Kidney glomerular epithelial cell (primary cell): ENCODE measurements around the gene DAB1.

ENCODE experiments used
- DNase-seq: peaks from one replicate; lab custom pipeline; 2025; lab: John Stamatoyannopoulos, UW

DAB1 gene

GRCh38 chr1:57072401-57073110 is 351.3 kb downstream of the DAB1 start:
- no peak for DNase-seq

DNA sequence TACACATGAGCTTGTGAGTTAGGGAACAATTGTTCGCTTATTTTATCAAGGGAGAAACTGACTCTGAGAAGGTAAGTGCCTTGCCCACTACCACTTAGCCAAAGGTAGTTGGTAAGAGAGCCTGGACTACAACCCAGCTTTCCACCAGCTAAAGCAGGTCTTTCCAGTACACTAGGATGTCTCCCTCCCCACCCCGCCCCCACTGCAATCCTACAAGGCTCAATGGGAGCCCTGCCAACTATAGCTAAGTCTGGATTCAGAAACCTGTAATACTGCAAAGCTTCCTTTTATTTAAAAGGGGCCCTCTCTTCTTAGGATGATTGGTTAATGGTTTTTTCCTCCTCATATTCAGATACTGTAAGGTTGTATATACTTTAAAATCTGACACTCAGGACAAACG is 356.0 kb downstream of the DAB1 start:
- DNase-seq: no peak

DNA sequence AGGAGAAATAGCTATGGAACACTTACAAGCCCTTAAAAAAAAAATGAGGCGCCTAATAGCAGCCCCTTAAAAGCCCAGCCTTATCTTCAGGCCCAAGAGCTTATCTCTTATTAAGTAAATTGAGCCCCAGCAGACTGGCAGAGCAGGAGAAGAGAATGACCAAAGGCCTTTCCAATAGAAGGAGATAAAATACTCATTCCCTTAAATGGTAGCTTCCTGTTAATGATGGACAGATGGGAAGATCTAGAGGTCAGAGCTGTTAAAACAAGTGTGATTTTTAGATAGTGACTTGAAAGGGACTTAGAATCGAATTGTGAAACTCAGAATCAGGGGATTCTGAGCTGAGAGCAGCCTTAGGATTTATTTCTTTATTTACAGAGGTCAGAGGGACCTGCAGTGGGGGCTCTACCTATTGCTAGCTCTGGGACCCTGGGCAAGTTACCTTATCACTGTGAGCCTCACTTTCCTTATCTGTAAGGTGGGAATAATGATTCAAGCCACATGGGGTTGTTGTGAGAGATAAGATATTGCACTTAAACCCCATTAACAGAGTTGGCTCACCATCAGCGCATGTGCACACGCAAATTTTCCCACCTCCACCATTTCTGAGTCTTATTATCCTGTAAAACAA is 356.8 kb downstream of the DAB1 start:
- no peak for DNase-seq

GRCh38 chr1:57065442-57065841 is 358.4 kb downstream of the DAB1 start:
- no peak for DNase-seq

DNA sequence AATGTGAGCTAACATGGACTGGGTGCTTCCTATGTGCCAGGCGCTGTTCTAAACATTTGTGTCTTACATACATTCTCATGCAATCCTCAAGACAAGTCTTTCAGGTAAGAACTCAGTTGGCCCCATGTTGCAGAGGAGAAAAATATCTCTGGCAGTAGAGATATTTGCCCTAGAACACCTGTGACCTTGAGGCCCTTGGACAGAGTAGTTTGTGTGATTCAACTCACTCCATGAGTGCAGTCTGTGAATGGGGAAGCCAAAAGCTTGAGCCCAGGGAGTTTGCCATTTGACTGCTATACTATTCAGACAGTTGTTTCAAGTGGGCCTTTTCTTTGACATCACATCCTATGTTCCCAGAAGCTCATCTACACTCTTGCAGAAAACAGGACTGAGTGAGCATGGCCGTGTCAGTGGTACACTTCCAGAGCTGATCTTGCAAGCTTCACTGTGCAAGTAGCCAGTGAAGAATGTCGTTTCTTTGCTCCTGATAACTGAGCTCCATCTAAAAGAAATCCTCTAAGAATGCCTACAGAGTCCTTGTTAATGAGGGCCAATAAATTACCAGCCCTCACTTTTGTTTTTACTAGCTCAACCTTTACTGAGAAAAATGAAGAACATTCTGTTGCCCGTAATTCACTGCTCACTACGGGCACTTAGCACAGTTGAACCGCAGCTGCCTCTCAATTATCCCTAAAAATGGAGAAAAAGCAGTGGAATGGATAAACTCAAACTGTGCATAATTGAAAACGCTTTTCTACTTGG is 359.3 kb downstream of the DAB1 start:
- DNase-seq: no peak

DNA sequence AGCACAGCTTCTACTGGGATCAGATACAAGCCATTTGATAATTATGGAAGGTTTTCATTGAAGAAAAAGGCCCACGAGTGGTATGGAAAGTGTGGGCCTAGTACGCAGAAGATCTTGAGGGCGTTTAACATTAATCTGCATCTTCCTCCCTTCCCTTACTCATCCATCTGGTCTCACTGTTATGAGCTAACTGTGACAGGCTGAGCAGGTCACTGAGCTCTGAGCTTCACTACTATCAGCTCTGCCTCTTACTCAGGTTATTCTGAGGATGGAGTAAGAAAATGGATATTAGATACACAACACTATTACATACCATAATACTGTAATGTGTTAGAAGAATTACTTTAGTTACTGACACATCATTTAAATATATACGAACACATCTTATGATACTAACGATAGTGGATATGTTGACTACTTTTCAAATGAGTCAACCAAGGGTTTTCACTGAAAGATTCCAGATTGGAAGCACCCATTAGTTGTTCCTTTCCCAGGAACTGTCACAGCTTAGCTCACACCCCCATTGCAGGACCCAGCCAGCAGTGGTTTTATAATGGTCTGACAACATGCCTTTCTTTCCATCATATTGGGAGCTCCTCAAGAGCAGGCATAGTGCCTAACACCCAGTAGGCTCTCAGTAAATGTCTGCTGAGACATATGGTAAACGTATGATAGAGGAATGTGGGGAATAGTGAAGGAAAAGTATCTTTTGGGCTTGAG is 360.3 kb downstream of the DAB1 start:
- DNase-seq: no peak

DNA sequence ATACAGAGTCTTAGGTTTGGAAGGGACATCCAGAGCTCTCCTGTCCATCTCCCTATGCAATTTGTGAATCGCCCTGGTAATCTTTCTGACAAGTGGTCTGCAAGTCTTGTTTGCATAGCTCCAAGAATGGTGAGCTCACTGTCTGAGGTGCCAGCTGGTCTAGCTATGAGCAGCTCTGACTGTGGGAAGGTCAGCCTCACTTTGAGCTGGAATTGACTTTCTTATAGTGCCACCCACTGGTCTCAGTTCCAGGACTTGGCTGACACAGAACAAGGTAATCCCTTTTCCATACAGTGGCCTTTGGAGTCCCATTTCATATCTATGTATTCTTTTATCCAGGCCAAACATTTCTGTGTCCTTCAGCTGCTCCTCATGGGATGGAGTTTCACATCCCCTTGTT is 362.5 kb downstream of the DAB1 start:
- peak; percentile 16 for DNase-seq

DNA sequence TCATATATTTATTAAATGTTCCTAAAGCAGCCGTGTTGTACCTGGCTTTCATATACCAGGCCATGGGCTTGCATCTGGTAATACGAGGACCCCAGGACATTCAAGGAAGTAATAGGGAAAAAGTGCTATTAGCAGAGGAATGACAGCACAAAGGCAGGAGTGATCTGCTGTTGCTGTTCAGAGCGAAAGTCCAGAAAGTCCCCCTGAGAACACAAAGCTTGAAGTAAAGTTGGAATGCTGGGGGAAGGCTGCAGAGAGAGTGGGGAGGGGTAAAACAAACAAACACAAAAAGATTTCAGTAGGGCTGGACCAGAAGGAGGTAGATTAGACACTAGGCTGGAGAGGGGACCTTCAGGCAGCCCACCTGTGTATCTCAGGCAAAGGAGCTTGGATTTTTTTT is 363.4 kb downstream of the DAB1 start:
- DNase-seq: no peak

DNA sequence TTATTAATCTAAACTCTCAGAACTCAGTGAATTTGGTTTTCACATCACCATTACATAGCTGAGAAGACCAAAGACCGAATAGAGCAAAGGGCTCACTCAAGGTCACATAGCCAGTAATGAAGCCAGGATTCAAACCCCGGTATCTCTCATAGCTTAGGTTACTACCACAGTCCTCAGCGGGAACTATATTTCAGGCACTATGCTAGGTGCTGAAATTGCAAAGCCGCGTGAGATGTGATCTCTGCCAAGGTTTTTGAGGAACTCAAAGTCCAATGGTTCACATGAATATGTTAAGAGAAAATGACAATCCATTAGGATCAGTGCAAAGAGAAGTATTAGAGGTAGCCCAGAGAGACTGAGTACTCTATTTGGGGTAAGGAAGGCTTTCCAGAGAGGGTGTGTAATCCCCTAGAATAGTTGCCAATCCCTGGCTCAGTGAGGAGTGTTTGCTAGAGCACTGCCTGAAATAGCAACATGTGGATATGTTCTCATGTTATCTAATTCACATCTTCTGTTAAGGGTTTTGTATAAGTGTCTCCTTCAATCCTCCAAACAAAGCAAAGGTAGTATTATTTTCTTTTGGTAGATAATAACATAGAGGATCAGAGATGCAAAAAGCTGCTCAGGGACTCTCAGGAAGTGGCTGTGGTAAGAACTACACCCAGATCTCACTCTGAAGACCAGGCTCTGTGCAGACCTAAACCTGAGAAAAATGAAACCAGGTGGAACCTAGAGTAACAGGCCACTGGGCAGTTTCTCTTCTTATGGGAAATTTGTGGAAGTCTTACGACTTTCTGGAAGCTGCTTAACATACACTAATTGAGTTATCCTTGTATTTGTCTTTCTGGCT is 365.0 kb downstream of the DAB1 start:
- no peak for DNase-seq

GRCh38 chr1:57048856-57049255 is 375.0 kb downstream of the DAB1 start:
- DNase-seq: no peak

DNA sequence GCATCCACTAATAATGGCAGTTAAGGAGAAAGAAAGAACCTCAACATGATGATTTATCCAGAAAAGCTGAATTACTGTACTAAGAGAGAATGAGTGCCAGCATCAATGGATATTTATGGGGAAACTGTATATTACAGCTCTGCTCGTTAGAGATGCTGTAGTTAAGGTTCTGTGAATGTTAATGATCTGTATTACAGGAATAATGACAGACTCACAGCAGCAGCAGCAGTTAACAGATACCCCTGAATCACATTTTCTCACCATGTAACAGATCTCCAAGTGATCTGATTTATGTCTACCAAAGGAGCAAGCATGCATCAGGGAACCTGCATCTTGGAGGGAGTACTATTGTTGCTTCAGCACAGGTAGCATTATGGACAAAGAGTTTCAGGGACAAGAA is 377.4 kb downstream of the DAB1 start:
- DNase-seq: no peak

DNA sequence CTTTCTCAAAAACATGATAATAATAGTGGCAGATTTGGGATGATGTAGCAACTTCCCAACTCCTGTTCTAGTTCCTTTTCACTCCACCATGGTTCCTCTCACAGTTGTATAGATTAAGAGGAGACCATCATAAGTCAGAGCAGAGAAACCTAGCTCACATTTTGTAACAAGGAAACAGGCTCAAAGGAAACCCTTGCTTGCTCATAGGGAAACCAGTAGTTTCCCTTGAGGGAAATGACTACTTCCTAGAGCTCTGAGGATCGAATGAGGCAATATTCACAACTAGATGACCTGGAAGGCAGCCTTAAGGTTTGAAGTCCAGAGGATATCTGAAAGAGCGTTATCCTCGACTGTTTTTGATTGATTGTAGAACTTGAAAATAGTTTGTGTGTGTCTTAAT is 382.0 kb downstream of the DAB1 start:
- DNase-seq: no peak

GRCh38 chr1:57040811-57041210 is 383.0 kb downstream of the DAB1 start:
- no peak for DNase-seq

DNA sequence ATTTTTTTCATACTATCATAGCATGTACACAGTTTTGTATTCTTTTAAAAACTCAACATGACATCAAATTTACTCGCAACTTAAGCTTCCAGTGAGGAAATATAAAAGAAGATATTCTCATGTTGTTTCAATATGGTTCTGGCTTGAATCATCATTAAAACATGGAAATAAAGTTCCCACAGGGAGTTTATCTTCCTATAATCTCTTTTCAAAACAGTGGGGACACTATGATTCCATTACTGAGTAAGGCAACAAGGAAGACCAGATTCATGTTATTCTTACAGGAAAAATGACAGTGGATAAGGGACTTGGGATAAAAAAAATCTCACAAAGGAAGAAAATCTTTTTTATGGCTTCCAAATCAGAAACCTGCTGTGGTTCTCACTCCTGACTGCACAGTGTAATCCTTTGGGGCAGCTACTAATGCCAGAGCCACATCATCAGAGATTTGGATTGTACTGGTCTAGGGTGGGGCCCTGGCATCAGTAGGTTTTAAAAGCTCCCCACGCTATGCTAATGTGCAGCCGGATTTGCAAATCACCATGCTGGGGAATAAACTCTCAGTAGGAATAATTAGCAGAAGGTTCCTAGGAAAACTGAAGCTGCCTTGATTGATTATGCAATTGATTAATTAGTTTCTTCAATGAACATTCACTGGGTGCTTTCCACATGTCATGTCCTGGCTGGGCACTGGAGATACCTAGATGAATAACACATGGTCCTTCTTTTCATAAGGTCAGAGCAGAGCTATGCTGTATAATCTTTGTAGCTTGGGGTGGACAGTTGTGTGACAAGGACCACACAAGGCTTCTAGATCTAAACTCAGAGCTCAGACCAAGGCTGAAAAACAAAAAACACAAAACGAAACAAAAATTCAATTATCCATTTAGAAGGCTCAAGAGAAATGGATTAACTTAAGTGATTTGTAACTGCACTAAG is 386.9 kb downstream of the DAB1 start:
- DNase-seq: no peak

GRCh38 chr1:57034713-57035112 is 389.1 kb downstream of the DAB1 start:
- DNase-seq: no peak

DNA sequence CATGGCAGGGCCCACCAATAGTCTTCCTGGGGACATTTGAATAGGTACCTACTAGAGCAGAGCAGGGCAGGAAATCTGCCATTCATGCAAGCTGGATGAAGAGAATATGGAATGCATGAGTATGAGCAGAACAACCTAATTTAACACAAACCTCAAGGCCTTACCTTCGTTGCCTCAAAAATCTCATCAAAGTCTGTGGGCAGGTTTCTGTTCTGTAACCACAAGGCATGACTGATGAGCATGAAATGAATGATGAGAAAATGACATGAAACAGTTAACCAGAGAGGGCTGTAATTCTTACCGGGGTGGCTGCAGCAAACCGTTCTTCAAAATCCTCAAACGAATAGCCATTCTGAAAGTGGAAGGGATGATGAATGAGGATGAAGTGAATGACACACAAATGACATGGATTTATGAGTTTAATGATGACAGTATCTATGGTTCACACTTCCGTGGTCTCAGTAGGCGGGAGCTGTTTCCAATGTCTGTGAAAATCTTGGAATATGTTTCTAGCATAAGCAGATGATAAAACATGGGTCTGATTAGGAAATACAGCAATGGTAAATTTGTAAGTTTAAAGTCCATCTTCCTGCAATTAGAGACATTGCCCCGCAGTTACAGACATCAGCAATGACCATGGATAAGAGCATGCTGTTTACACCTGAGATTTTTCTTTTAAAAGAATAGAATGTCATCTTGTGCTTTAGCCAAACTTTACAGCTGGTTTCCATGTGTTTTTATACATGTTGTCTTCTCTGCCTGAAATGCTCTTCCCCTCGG is 390.4 kb downstream of the DAB1 start:
- DNase-seq: no peak

DNA sequence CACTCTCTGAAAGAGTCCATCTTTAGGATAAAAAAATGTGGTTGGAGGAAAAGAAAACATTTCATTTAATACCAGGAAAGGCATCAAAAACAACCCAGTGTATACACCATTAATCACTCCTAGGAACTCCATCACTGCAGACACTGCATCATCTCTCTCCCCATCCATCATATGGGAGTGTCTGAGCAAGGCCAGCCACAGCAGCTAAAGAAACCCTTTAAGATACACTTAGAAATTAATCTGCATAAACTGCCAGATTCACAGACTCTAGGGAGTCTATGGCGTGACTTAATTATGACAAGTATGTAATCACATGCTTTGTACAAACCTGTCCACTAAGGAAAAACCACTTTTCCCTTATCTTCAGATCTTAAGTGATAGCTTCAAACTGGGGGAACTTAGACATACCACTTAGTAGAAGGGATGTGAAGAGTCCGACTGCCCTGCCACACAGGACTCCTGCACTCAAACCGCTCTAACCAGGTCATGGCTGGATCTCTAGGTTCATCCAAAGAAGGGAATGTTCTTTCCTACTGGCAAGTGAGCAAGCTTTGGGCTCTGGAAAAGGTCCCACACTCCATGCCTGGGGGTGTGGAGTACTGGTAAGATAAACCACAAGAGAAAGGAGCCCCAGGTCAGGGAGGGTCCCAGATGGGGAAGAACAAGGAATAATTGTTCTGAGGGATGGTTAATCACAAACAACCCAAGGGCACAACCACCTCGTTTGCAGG is 397.1 kb downstream of the DAB1 start:
- no peak for DNase-seq

DNA sequence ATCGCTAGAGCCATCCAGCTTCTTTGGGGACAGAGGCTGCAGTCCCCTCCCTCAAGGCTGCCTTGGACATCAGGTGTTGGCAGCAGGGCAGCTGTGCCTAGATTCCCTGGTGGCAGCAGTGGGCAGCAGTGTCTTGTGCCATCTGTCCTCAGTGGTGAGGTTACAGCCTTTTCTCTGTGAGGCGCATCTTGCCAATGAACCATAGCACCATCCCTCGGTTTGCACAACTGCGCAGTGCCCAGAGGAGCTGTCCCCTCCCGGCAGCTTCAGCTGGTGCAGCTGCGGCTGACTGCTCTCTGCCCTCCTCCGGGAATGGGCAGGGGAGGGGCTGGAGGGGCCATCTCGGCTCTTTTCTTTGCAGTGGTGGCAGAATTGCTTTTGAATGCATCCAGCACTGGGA is 399.0 kb downstream of the DAB1 start:
- peak; percentile 19 for DNase-seq

GRCh38 chr1:57024428-57024827 is 399.4 kb downstream of the DAB1 start:
- no peak for DNase-seq
